Coronary artery (tissue), 2 donors: ENCODE measurements around the gene MEIKIN.

ENCODE experiments used
- DNase-seq: peaks from one replicate; pipeline ENCODE4 v3.0.0-alpha.2; 2017; ENCODE audit warnings: low spot score
- H3K27ac ChIP-seq, 2 donors: fragments of 200-600 bp; sonication (generic); one replicate each; pipeline ENCODE4 v1.5.1; 2016 to 2019
- H3K4me3 ChIP-seq: fragments of 200-600 bp; sonication (generic); 2 replicates; pipeline ENCODE4 v1.5.1; 2016; ENCODE audit warnings: mild to moderate bottlenecking, moderate library complexity
- CTCF ChIP-seq: fragments of 200-600 bp; sonication (generic); IDR thresholded peaks from one replicate; pipeline ENCODE4 v1.5.1; 2019; ENCODE audit warnings: antibody characterized with exemption

Gene MEIKIN

GRCh38 chr5:131945551-131946168, at the start of gene MEIKIN:
TSS of gene MEIKIN (minus strand) at chr5:131945663. CDS start at chr5:131945505, 158 bp downstream.
- no peak within 1 kb of the TSS for H3K27ac ChIP-seq
- TF ChIP-seq CTCF, result no peak
- H3K4me3 ChIP-seq, result no peak within 1 kb of the TSS
- no peak for DNase-seq

GRCh38 chr5:131994533-131995226, 49.2 kb upstream of the MEIKIN start:
- no peak overlapping the region for H3K4me3 ChIP-seq
- TF ChIP-seq CTCF, result no peak
- no peak overlapping the region for H3K27ac ChIP-seq
- no peak for DNase-seq

GRCh38 chr5:131994090-131994489, 48.6 kb upstream of the MEIKIN start:
- no peak for DNase-seq
- TF ChIP-seq CTCF, result no peak
- no peak overlapping the region for H3K4me3 ChIP-seq
- H3K27ac ChIP-seq, result no peak overlapping the region

- DNase-seq, result no peak
Measured at GRCh38 chr5:131993676-131994075, 48.2 kb upstream of the MEIKIN start.

GRCh38 chr5:131992370-131992769, 46.9 kb upstream of the MEIKIN start:
- no peak for TF ChIP-seq CTCF
- Histone ChIP-seq H3K4me3 (no peak overlapping the region), H3K27ac (no peak overlapping the region)
- DNase-seq, result no peak

More at GRCh38 chr5:131993676-131994075, 48.2 kb upstream of the MEIKIN start:
- H3K4me3 ChIP-seq, result no peak overlapping the region
- TF ChIP-seq CTCF, result no peak
- no peak overlapping the region for H3K27ac ChIP-seq

- Histone ChIP-seq H3K4me3 (no peak overlapping the region), H3K27ac (no peak overlapping the region)
- TF ChIP-seq CTCF, result no peak
- DNase-seq, result no peak
Measured at GRCh38 chr5:131991593-131992324, 46.3 kb upstream of the MEIKIN start.
